NCI-H1092 (cell line): ENCODE measurements around the gene EVL.

Experiments
- DNase-seq: peaks from one replicate; lab custom pipeline; 2025; lab: John Stamatoyannopoulos, UW

The EVL gene

GRCh38 chr14:100084591-100084990, 19.4 kb downstream of the EVL start:
- no peak for DNase-seq

- no peak for DNase-seq
Measured at GRCh38 chr14:100085462-100085861, 20.2 kb downstream of the EVL start.

GRCh38 chr14:100086361-100086760, 21.1 kb downstream of the EVL start:
- no peak for DNase-seq

- DNase-seq: no peak
Measured at GRCh38 chr14:100088226-100088625, 23.0 kb downstream of the EVL start.

DNA sequence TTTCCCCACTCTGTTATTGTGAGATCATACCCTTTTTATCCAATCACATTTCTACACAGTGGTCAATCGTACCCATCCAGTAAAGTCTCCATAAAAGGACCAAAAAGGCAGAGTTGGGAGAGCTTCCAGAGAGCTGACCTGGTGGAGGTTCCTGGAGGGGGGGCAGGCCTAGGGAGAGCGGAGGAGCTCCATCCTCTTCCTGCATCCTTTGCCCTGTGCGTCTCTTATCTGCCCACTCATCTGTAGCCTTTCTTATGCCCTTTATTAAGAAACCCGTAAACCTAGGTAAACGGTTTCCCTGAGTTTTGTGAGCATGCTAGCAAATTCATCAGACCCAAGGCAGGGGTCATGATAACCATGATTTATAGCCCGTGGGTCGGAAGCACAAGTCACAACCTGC, 26.2 kb downstream of the EVL start:
- DNase-seq: no peak

GRCh38 chr14:100092832-100093231, 27.6 kb downstream of the EVL start:
- DNase-seq: no peak

GRCh38 chr14:100093319-100093718, 28.1 kb downstream of the EVL start:
- no peak for DNase-seq

DNA sequence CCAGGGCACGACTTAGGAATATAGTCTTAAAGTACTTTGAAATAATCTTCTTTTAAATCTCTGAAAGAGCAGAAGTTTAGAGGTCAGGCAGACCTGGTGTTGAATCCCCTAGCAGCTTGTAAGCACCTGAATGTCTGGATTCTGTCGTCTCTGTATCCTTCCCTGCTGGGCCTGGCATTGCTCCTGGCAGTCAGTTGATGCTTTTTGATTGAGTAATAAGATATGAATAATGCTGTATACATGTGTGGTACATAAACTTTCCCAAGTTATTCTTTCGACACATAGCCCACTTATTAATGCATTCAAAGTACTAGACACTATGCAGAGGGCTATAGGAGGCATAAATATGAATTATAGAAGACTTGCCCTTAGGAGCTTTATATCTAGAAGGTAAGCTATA, 31.4 kb downstream of the EVL start:
- no peak for DNase-seq

GRCh38 chr14:100098171-100098570, 32.9 kb downstream of the EVL start:
- DNase-seq: no peak

DNA sequence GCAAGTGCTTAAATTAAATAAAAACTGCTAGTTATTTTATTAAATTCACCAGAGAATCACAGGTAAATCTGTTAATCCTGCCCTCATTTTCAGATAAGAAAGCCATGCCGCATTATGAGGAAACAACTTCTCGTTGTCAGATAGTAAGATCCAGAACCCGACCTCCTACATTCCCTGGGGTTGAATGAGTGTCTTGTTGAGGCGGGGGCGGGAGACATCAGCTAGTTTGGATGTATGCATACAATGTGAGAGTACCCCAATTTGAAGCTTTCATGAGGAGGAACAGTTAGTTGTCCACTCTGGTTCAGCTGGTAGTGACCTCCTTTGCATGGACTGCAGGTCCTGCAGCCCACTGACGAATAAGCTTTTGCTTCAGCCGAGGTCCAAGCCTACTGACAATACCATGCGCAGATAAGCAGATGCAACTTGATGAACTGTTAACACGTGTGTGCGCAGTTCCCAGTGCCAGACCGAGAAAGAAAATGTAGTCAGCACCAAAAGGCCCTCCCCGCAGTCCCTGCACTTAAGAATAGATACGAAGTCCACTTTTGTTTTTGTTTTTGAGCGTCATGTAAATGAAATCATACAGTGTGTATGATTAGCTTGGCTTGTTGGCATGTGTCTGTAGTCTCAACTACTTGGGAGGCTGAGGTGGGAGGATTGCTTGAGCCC, 34.9 kb downstream of the EVL start:
- no peak for DNase-seq

DNA sequence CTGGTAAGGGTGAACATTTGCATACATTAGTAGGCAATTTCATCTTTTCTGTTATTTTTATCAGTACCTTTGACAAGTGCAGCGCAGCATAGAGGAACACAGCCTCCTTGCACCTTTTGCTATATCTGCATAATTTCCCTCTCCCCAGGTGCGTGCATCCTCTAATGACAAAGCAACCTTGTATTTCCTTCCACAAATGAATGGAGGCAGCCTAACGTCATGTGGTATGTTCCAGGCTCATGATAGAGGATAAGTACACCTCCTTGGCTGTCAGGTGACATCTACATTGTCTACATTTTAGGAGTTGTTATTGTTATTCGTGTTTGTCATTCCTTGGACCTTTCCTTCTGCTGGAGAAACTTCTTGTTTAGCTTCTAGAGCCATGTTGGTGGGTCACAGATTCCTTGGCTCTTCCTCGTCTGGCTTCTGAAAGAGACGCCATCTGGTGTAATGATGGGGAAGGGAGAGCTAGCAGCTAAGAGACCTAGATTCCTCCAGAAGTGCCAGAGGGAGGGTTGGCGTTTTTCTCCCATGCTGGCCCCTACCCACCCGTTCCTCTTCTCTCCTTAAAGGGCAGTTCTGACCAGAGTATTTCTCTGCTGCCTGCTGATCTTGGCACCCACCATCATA, 37.0 kb downstream of the EVL start:
- no peak for DNase-seq

DNA sequence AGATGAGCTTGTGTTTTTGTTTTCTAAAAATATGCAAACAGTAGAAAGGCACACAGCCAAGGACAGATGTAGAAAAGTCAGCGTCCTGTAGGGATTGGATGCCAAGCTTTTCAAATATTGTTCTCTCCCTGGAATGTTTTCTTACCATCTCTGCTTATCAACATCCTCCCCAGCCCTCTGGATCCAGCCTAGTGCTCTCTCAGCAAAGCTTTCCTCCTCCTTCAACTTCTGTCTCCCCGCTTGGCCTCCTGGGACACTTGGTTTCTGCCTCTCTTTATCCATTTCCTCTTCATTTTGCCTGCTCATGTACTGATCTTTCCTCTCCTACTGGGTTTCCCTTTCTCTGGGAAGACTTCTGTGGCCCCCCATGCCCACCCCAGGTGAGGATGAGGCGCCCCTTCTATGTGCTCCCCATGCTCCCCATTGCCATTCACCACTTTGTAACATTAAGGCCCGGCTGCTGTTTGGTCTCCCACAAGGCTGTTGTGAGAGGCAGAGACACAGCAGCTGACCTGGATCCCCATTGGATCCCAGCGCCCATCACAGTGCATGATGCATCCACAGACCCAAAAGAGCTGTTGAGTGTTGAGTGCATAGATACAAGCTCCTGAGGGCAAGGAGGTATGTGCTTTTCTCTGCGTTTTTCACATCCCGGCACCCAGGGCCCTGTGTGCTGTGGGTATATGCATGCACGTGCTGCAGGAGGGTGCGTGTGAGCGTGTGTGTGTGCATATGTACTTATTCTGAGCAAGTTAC, 38.2 kb downstream of the EVL start:
- no peak for DNase-seq

- DNase-seq: no peak
Measured at GRCh38 chr14:100104006-100104352, 38.8 kb downstream of the EVL start.

DNA sequence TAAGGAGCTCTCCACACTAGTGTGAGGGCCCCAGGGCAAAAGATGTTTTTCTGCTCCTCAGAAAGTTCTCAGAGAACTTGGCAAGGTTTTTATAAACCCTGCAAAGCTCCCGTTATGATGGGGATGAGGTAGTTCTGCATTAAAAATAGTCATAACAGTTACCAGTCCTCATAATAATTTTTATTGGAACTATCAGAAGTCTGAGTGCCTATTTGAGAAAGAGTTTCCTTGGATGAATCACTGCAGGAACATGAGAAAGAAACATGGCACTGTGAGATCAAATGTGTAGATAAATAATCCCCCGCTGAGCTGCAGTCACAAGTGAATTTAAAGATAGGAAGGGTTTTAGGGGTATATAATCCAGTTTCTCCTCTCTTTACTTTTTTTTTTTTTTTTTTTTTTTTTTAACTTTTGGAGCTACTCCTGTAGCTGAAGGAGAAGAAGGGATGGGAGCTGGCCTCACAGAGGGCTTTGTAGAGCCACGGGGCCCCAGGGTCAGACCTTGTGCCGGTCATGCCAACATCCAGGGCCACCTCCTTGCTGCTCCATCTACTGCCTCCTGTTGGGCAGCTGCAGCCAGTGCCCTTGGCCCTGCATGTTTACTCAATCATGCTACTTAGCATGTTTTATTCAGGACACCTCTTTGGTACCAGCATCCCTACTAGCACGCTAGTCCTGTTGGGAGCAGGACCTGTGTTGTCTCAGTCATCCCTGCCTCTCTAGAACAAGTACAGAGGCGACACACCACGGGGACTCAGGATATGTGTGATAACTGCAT, 39.5 kb downstream of the EVL start:
- no peak for DNase-seq

DNA sequence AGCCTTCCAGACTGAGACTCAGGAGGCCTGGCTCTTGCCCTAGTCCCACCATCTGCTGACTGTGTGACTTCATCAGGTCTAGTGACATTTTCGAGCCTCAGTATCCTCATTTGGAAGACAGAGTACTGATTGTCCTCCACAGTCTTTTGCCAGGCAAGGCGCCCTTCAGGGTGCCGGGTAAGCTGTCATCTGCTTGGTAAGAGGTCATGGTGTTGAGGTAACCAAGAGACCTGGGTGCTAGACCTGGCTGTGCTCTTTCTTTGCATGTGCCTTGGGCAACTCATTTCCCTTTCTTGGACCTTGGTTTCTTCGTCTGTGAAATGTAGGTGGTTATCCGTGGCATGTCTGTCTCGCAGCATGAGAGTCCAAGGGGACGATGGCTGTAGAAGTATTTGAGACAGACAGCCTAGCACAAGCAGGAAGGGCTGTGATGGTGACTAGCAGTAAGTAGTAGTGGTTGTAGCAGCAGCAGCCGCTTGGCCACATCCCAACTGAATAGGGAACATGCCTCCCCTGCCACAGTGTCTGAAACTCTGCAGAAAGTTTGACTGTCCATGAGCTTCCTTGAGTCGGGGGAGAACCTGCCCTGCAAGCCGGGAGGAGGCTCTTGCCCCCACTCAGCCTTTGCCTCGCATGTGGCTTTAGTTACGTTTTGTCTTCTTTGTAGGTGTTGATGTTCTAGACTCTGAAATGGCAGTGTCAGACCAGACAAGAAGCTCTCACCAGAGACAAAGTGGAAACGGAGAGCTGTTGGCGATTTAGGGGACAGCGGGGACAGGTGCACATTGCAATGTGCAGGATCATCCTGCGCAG, 40.3 kb downstream of the EVL start:
- DNase-seq: no peak

GRCh38 chr14:100106250-100107112, 41.3 kb downstream of the EVL start:
- DNase-seq: no peak

GRCh38 chr14:100107236-100107635, 42.0 kb downstream of the EVL start:
- DNase-seq: no peak

GRCh38 chr14:100108042-100108825, 43.0 kb downstream of the EVL start:
- DNase-seq: peak; percentile 42

DNA sequence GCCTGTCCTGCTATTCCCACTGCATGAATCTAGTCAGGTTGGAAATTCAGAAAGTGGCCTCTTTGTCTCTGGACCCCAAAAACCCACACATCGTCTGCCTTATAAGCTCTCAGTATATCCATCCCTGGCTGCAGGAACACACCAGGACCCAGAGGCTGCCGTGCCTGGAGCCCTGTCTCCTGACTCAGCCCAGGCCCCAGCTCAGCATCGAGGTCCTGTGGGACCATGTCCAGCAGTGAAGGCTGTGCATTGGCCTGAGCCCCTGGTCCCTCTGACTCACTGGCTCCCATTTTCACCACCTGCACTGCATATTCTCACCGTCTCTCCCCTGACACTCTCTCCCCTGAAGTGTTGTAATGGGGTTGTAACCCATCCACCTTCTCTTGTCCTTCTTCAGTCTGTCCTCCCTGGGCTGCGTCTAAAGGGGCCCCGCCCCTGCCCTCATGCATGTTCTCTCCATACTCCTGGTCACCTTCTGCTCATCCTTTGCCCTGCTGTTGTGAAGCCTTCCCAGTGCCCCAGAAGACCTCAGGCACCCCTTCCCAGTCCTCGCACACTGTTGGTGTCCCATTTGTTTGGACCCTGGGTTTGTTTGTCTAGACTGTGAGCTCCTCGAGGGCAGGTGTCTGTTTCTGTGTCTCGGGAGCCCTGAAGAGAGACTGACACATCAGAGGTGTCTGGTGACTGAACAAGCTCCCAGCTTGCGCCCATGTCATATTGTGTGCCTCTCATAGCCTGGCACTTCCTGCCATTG, 43.8 kb downstream of the EVL start:
- no peak for DNase-seq
